ENCODE measurements around the gene CSNK2A3. TPM values are rescaled to one million over a fixed set of nuclear protein-coding genes. Genes with fewer than 3 reads are reported as not detected.

Gene CSNK2A3
- total RNA-seq, 2 donors from 2014 or later = 0.73 to 4.0 TPM

DNA sequence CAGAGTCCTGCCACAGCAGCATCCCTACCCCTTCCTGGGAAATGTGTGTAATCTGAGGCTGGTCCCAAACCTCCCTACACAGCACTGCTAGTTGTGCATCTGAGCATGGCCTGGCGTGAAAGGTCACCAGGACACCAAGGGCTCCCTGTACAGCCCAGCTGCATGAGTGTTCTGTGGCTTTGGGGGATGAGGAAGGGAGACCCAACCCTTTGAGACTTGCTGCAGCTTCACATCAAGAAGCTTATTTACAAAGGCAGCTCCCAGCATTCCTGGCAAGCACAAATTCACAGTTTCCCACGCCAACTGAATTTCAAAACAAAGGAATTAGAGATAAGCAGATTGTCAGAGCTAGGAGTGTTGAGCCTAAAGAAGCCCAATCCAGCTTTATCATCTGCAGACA is 32.2 kb downstream of the CSNK2A3 start:
- Mint-ChIP-seq H3K9me3 (peaks cover 4 to 7% of the 10 kb centered on the region in 2 donors), H3K36me3 (peaks cover 0 to 8% of the 10 kb centered on the region in 2 donors), H3K27ac (peak overlapping the region in 1 of 2 donors; percentile 22)
- ATAC-seq (no peak), DNase-seq (ENCODE audit: low spot score in 2 of 2) (no peak)

DNA sequence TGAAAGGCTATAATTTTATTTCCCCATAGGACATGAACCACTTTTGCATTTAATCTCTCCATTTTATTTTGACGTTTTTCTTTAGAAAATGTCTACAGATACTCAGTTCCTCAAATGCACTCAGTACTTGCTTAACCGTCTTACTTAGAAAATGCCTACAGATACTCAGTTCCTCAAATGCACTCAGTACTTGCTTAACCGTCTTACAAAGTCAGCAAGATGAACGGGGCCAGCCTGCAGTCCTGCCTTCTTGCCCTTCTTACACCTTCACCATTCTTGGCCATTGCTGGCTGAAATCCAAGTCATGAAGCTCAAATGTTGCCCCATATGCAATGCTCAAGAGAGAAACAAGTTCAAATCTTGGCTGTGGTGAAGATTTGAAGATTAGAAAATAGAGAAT is 34.1 kb downstream of the CSNK2A3 start:
- peaks cover 0 to 8% of the 10 kb centered on the region in 2 donors for H3K36me3 Mint-ChIP-seq
- H3K27ac Mint-ChIP-seq = no peak overlapping the region
- DNase-seq (ENCODE audit: low spot score in 2 of 2) (no peak), ATAC-seq (no peak)
- H3K9me3 Mint-ChIP-seq = peaks cover 4 to 7% of the 10 kb centered on the region in 2 donors

DNA sequence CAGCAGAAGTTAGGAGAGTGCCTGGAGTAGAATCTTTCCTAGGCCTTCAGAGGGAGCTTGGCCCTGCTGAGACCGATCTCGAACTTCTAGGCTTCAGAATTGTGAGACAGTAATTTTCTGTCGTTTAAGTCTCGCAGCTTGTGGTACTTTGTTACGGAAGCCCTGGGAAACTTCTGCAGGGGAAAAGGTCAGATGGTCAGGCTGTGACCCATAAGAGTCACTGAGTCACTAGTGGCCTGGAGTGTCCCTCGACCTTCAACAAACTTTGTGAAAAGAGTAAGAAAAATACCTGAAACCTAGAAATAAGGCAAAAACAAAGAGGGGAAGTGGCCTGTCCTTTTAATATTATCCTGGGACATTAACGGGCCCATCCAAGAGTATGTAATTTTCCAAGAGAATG is 34.6 kb downstream of the CSNK2A3 start:
- ATAC-seq (no peak), DNase-seq (ENCODE audit: low spot score in 2 of 2) (no peak)
- H3K27ac Mint-ChIP-seq = no peak overlapping the region
- H3K9me3 Mint-ChIP-seq = peaks cover 4 to 7% of the 10 kb centered on the region in 2 donors
- peaks cover 0 to 3% of the 10 kb centered on the region in 2 donors for H3K36me3 Mint-ChIP-seq

DNA sequence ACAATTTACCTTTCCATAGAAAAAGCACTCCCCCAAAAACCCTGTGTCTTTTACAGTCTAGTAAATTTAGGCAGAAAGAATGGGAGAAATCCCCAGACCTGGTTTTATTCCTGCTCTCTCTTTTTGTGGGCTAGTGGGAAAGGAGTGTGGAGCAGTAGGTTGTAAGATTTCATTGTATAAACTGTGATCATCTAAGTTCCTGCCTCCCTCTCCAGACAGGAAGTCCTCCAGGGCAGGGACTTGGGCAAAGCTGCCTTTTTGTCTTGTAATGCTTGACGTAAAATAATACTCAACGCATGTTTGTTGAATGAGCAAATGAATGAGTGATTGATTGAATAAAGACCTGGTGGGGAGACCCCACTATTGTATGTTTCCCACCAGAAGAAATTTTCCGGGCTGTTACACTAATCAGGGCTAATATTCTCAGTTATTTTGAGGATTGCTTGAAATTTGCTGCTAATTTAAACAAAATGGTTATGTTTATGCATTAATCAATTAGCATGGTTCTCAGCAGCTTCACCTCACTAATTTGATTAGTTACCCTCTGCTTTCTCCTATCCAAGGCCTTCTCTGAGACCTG is 36.3 kb downstream of the CSNK2A3 start:
- no peak for ATAC-seq
- no peaks in the 10 kb centered on the region for H3K9me3 Mint-ChIP-seq
- no peaks in the 10 kb centered on the region for H3K36me3 Mint-ChIP-seq
- no peak overlapping the region for H3K27ac Mint-ChIP-seq
- no peak for DNase-seq (ENCODE audit: low spot score in 2 of 2)

DNA sequence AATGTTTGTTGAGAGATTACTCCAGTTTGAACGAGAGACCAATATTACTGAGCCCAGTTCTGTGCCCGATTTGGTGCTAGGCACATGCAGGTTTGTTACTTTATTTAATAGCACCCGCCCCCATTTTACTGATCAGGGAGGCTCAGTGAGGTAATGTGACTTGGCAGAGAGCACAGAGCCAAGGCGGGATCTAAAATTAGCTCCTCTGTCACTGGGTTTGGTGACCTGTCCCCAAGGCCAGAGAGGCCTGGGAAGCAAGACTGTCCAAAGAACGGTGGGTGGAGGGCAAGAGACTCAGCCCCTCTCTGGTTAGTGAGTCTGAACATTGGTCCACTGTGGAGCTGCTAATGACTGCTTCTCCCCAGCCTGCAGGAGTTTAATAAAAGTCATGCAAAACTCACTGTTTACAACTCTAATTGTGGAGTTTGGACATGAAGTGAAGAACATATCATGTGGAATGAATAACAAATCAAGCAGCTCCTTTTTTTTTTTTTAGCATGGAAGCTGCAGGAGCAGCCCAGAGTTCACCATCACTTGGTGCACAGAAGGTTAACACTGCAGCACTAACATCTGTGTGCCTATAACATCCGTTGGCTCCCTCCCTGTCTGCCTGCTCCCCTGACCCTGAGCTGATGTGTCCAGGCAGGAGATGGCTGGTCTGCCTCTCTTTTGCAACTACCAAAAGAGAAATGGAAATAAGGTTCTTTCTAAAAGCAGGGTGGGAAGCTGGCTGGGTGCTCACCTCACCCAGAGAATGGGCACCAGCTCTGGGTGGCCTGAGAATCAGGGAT is 39.0 kb downstream of the CSNK2A3 start:
- Mint-ChIP-seq H3K27ac (no peak overlapping the region), H3K9me3 (peaks cover 0 to 3% of the 10 kb centered on the region in 2 donors), H3K36me3 (no peaks in the 10 kb centered on the region)
- DNase-seq (ENCODE audit: low spot score in 2 of 2) = no peak
- no peak for ATAC-seq

DNA sequence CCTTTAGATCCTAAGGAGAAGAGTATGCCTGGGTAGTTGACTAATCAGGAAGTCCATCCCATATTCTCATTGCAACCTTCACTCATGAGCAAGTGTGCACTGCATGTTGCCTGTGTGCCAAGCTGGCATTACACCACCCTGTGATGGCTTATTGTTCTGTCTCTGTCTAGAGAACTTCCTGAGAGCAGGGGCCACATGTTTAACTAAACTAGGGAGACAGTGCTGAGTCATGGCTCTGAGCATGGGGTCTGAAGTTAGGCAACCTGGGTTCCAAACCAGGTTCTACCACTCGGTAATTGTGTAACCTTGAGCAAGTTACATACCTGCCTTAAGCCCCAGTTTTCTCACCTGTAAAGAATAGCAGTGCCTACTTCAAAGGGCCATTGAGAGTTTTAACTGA is 39.6 kb downstream of the CSNK2A3 start:
- Mint-ChIP-seq H3K27ac (no peak overlapping the region), H3K36me3 (no peaks in the 10 kb centered on the region), H3K9me3 (peaks cover 0 to 7% of the 10 kb centered on the region in 2 donors)
- no peak for DNase-seq (ENCODE audit: low spot score in 2 of 2)
- ATAC-seq = no peak

DNA sequence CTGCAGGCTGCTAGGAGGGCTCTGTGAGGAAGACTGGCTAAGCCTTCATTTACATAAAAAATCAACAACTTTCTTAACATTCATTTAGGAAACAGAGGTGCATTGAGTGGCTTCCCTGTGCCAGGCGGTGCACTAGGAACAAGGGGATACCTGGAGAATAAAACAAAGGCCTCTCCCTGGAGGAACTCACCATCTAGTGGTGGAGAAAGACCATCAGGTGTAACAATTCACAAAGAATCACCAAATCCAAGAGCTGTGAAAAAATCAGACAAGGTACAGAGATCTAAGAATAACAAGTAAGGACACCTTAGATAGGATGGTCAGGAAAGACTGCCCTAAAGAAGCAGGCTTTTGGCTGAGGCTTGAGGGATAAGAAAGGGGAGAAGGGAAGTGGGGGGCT is 40.3 kb downstream of the CSNK2A3 start:
- H3K9me3 Mint-ChIP-seq = peaks cover 0 to 9% of the 10 kb centered on the region in 2 donors
- no peak for ATAC-seq
- H3K27ac Mint-ChIP-seq = no peak overlapping the region
- no peaks in the 10 kb centered on the region for H3K36me3 Mint-ChIP-seq
- DNase-seq (ENCODE audit: low spot score in 2 of 2) = no peak

DNA sequence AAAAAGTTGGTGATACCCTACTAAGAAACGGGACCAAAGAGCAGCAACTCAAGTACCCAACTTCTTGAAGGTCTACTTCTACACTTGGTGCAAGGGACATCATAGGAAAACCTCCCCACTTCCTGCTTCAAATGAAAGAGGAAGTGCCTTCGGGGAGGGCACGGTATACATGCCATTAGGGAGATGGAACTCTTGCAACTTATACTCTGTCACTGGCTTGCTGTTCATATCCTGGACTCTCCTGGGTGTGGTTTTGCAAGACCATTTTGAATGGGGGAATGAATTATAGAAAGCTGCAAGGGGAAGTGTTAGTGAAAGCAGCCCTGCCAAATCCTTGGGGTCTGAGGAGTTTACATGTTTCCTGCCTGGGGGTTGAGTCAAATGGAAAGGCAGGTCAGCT is 41.9 kb downstream of the CSNK2A3 start:
- ATAC-seq (no peak), DNase-seq (ENCODE audit: low spot score in 2 of 2) (no peak)
- Mint-ChIP-seq H3K36me3 (no peaks in the 10 kb centered on the region), H3K9me3 (peaks cover 0 to 9% of the 10 kb centered on the region in 2 donors), H3K27ac (no peak overlapping the region)

DNA sequence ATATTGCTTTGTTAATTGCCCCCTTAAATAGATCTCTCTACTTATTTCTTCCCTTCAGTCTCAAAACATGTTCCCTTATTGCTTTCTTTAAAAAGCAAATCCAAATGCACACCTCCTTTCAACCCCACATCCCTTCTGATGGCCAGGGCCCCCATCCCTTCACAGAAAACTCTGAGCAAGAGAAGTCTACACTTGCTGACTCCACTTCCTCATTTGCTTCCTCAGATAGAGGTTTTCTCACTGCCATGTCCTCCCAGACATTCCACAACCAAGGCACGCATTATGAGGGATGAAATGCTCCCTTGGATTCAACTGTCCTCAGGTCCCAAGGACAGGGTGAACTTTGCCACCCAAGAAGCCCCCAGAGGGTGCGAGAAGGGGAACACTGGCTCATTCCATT is 43.1 kb downstream of the CSNK2A3 start:
- DNase-seq (ENCODE audit: low spot score in 2 of 2) (no peak), ATAC-seq (no peak)
- no peak overlapping the region for H3K27ac Mint-ChIP-seq
- peaks cover 0 to 9% of the 10 kb centered on the region in 2 donors for H3K9me3 Mint-ChIP-seq
- H3K36me3 Mint-ChIP-seq = no peaks in the 10 kb centered on the region

DNA sequence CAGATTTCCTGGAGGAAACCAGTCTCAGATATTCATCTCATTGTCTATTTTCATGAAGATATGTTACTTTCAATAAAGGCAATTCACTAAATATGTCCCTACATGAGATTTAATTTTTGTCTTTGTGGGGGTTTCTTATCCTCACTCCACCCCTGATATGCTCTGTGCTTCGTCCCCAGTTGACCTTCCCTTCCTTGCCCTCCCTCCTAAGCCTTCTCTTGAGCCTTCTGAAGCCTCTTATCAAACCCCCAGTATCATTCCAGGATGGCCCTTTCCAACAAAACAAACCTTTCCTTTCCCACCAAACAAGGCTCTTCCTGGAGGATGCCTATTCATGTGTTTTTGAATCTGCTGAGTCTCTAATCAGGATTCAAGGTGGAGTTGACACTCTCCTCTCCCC is 44.8 kb downstream of the CSNK2A3 start:
- ATAC-seq = no peak
- Mint-ChIP-seq H3K36me3 (no peaks in the 10 kb centered on the region), H3K9me3 (peaks cover 0 to 9% of the 10 kb centered on the region in 2 donors), H3K27ac (peak overlapping the region in 1 of 2 donors; percentile 1)
- DNase-seq (ENCODE audit: low spot score in 2 of 2) = no peak

DNA sequence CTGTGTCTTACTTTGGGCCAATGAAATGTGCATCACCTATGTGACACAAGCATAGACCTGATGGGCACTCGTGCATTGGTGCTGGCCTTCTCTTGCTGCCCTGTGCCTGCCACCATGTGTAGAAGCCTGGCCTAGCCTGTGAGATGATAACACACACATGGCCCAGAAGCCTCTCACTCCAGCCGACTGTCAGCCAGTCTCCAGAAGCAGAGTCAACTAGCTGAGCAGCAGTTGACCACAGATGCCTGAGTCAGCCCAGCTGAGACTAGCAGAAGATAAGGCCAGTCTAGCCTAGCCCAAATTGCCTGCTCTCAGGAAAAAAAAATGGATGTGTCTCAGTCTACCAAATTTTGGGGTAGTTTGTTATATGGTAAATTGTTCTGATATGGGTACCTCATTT is 46.2 kb downstream of the CSNK2A3 start:
- no peak for DNase-seq (ENCODE audit: low spot score in 2 of 2)
- no peak overlapping the region for H3K27ac Mint-ChIP-seq
- H3K36me3 Mint-ChIP-seq = no peaks in the 10 kb centered on the region
- no peak for ATAC-seq
- H3K9me3 Mint-ChIP-seq = peaks cover 0 to 9% of the 10 kb centered on the region in 2 donors

DNA sequence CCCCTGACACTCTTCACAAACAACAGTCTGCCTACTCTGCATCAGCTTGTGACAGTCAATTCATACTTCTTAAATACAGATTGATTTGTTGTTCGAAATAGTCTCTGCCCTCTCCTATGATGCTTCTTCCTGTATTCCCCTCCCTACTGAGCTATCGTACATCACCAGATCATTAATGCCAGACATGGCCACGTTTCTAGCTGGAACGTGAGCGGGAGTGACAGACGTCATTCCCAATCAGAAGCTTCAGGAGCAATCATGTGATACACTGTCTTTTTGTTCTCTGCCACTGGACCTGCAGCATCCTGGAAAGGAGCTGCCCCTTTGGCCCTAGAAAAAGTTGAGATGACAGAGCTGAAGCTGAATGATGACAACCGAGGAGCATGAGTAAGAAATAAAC is 48.5 kb downstream of the CSNK2A3 start:
- H3K9me3 Mint-ChIP-seq = peaks cover 0 to 8% of the 10 kb centered on the region in 2 donors
- no peak overlapping the region for H3K27ac Mint-ChIP-seq
- no peak for ATAC-seq

DNA sequence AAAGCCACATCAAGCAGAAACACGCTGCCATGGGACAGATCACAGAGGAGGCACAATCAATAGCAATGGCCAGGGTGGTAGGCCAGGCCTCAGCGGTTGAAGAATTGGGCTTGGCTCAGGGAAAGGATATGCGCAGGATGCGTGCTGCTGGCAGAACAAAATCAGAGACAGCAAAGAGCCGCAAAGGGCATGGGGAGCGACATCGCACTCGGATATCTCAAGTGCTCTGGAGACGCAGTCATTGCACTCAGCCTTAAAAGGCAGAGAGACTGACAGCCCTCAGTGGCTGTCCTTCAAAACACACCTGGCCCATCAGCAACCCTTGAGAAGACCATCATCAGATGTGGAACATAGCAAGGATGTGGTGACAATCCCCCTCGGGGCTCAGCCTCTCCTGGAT is 50.5 kb downstream of the CSNK2A3 start:
- H3K27ac Mint-ChIP-seq = no peak overlapping the region
- H3K9me3 Mint-ChIP-seq = no peaks in the 10 kb centered on the region
- no peaks in the 10 kb centered on the region for H3K36me3 Mint-ChIP-seq
- ATAC-seq (no peak), DNase-seq (ENCODE audit: low spot score in 2 of 2) (no peak)

More for the DNA sequence above, 48.5 kb downstream of the CSNK2A3 start:
- no peak for DNase-seq (ENCODE audit: low spot score in 2 of 2)
- no peaks in the 10 kb centered on the region for H3K36me3 Mint-ChIP-seq

All from activated naive CD4-positive, alpha-beta T cell treated with anti-CD3 and anti-CD28 coated beads, Interleukin-2, amount 50 U/mL, for 72 hours (primary cell).